ENCODE measurements around the gene KLHDC10. TPM values are rescaled to one million over a fixed set of nuclear protein-coding genes. Genes with fewer than 3 reads are reported as not detected.

KLHDC10 gene
- total RNA-seq, 1 donor from 2014 or later = 61.0 TPM

Small RNA genes lying within 50 kb of the gene (small RNA-seq; reads per million reads assigned to genes)
- gene RNA5SP245 (ENCODE audit: low replicate concordance) = not detected

Other genes starting within 250 kb of the KLHDC10 start
- 64.7 TPM for gene UBE2H, start 117.6 kb upstream of the KLHDC10 start, total RNA-seq
- 11.6 TPM for gene ZC3HC1, start 19.2 kb upstream of the KLHDC10 start, total RNA-seq
- 7.9 TPM for gene TMEM209, start 134.9 kb downstream of the KLHDC10 start, total RNA-seq
- not detected for gene SSMEM1, start 137.3 kb downstream of the KLHDC10 start, total RNA-seq
- not detected for gene CPA2, start 196.3 kb downstream of the KLHDC10 start, total RNA-seq
- not detected for gene CPA4, start 222.6 kb downstream of the KLHDC10 start, total RNA-seq